ENCODE measurements around the gene LAMB1.

GRCh38 chr7:107889992-107890391, 113.0 kb downstream of the LAMB1 start:
- TF ChIP-seq CTCF (IDR thresholded peaks at IDR 0.05) (no peak), POLR2A (IDR thresholded peaks at IDR 0.05) (no peak)

Measured in lower leg skin (tissue), 3 donors.